Esophagus muscularis mucosa (tissue), 3 donors: ENCODE data around the gene PIK3C2A.

Experiments used
- CTCF ChIP-seq, 3 experiments: fragments of 200-600 bp in 2 of 3; fragments of 450-650 bp in 1 of 3; sonication (generic) in 2 of 3; IDR thresholded peaks; one replicate each; pipeline ENCODE4 v1.5.1; 2017 to 2019; ENCODE audit warnings: antibody characterized with exemption in 3 of 3, mild to moderate bottlenecking in 2 of 3, moderate library complexity in 1 of 3
- EP300 ChIP-seq: sonication (generic); formaldehyde crosslinking; IDR thresholded peaks from one replicate; pipeline ENCODE4 v1.6.1; 2017; ENCODE audit warnings: antibody characterized with exemption

GRCh38 chr11:17224727-17225126, 16.9 kb upstream of the PIK3C2A start:
- no peak for TF ChIP-seq CTCF (IDR thresholded peaks at IDR 0.05)
- no peak for TF ChIP-seq EP300
